Measurements from ENCODE around the gene TSKU.

TSKU gene

DNA sequence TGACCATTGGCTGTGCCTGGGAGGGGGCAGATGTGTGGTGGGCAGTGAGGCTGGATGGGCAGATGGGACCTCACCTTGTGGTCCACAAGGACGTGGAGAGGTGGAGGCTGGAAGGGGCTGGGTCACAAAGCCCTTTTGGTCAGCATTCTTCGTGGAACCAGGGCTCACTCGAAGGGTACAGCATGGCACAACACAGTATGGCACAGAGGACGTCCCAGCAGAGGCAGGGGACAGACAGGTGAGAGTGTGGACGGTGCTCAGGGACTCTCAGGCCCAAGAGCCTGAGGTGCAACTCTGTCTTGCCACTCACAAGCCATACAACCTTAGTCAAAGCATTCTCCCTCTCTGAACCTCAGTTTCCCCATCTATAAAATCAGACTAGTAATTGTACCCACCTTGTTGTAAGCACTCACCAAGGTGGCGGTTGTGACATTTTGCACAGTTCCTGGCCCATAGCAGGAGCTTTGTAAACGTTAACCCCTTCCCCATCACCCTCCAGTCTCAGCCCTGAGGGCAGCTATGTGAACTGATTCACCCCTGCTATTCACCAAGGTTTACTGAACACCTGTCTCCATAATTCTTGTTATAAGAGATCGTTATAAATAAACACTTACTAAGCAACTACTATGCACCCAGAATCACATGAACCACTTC lies 11.6 kb upstream of the TSKU start:
- TF ChIP-seq YY1 (IDR thresholded peaks at IDR 0.05; ENCODE audit: low read depth) (no peak), CREB1 (IDR thresholded peaks at IDR 0.05; ENCODE audit: low read depth) (no peak)

DNA sequence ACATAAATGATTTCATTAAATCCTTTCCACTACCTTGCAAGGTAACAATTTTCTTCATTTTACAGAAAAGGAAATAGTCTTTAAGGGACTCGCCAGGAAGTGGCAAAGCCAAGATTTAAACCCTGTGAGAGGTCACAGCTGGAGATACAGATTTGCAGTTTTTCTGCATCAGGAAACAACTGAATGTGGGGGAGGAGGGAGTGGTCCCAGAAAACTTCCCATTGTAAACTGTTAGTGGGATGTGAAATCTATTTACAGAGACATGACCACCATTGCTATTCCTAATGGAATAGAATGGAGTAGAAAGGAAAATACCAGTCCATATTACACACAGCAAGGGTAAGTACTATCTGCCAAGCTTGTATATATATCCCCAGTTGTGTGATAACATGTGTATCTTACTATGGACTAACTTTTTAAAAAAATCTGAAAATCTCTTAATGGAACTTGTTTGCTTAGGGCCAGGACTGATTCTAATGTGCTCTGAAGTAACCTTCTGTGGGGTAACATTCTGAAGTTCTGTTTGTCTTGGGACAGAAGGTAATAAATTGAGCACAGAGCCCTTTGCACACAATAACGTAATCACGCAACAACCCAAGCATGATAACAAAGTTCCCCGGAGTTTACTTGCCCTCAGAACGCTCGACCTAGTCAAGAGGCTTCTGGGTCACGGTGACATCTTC lies 10.9 kb upstream of the TSKU start:
- no peak for TF ChIP-seq ZBTB7A (IDR thresholded peaks at IDR 0.05; ENCODE audit: low read depth)
- no peak for TF ChIP-seq RAD21 (IDR thresholded peaks at IDR 0.05; ENCODE audit: low read depth)
- TF ChIP-seq CEBPB (IDR thresholded peaks at IDR 0.05), result no peak
- TF ChIP-seq TAF1 (IDR thresholded peaks at IDR 0.05; ENCODE audit: low read depth), result no peak
- no peak for TF ChIP-seq CREB1 (IDR thresholded peaks at IDR 0.05; ENCODE audit: low read depth)
- TF ChIP-seq, protein P1, sequence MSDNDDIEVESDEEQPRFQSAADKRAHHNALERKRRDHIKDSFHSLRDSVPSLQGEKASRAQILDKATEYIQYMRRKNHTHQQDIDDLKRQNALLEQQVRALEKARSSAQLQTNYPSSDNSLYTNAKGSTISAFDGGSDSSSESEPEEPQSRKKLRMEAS (IDR thresholded peaks at IDR 0.05), result no peak
- TF ChIP-seq YY1 (IDR thresholded peaks at IDR 0.05; ENCODE audit: low read depth), result no peak
- TF ChIP-seq EP300 (IDR thresholded peaks at IDR 0.05; ENCODE audit: borderline replicate concordance), result no peak
- TF ChIP-seq FOXM1 (IDR thresholded peaks at IDR 0.05; ENCODE audit: borderline replicate concordance, low read depth), result no peak
- TF ChIP-seq, protein P2, sequence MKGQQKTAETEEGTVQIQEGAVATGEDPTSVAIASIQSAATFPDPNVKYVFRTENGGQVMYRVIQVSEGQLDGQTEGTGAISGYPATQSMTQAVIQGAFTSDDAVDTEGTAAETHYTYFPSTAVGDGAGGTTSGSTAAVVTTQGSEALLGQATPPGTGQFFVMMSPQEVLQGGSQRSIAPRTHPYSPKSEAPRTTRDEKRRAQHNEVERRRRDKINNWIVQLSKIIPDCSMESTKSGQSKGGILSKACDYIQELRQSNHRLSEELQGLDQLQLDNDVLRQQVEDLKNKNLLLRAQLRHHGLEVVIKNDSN (IDR thresholded peaks at IDR 0.05), result no peak
- TF ChIP-seq TCF12 (IDR thresholded peaks at IDR 0.05; ENCODE audit: low read depth), result no peak
- no peak for TF ChIP-seq EGR1 (IDR thresholded peaks at IDR 0.05)
- TF ChIP-seq NFIC (IDR thresholded peaks at IDR 0.05), result no peak
- TF ChIP-seq, protein P3, sequence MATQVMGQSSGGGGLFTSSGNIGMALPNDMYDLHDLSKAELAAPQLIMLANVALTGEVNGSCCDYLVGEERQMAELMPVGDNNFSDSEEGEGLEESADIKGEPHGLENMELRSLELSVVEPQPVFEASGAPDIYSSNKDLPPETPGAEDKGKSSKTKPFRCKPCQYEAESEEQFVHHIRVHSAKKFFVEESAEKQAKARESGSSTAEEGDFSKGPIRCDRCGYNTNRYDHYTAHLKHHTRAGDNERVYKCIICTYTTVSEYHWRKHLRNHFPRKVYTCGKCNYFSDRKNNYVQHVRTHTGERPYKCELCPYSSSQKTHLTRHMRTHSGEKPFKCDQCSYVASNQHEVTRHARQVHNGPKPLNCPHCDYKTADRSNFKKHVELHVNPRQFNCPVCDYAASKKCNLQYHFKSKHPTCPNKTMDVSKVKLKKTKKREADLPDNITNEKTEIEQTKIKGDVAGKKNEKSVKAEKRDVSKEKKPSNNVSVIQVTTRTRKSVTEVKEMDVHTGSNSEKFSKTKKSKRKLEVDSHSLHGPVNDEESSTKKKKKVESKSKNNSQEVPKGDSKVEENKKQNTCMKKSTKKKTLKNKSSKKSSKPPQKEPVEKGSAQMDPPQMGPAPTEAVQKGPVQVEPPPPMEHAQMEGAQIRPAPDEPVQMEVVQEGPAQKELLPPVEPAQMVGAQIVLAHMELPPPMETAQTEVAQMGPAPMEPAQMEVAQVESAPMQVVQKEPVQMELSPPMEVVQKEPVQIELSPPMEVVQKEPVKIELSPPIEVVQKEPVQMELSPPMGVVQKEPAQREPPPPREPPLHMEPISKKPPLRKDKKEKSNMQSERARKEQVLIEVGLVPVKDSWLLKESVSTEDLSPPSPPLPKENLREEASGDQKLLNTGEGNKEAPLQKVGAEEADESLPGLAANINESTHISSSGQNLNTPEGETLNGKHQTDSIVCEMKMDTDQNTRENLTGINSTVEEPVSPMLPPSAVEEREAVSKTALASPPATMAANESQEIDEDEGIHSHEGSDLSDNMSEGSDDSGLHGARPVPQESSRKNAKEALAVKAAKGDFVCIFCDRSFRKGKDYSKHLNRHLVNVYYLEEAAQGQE (IDR thresholded peaks at IDR 0.05; ENCODE audit: low read depth), result no peak

DNA sequence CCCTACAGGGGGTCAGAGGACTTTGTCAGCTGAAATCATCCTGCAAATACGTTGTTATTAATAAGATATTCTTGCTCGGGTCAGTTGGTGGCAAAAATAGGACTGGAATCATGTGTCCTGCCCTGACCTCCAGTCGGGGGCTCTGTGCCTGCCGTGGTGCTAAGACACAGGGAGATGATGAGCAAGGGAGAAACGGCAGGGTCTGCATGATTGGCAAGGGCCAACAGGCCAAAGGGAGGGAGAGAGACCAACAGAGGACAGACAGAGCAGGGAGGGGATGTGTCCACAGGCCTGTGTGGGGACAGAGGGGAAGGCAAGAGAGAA lies 10.4 kb upstream of the TSKU start:
- TF ChIP-seq EP300 (IDR thresholded peaks at IDR 0.05; ENCODE audit: borderline replicate concordance), result no peak
- no peak for TF ChIP-seq TCF12 (IDR thresholded peaks at IDR 0.05; ENCODE audit: low read depth)
- no peak for TF ChIP-seq NFIC (IDR thresholded peaks at IDR 0.05)
- no peak for TF ChIP-seq CEBPB (IDR thresholded peaks at IDR 0.05)
- no peak for TF ChIP-seq TEAD4 (IDR thresholded peaks at IDR 0.05)
- no peak for TF ChIP-seq TAF1 (IDR thresholded peaks at IDR 0.05; ENCODE audit: low read depth)
- TF ChIP-seq YY1 (IDR thresholded peaks at IDR 0.05; ENCODE audit: low read depth), result no peak

DNA sequence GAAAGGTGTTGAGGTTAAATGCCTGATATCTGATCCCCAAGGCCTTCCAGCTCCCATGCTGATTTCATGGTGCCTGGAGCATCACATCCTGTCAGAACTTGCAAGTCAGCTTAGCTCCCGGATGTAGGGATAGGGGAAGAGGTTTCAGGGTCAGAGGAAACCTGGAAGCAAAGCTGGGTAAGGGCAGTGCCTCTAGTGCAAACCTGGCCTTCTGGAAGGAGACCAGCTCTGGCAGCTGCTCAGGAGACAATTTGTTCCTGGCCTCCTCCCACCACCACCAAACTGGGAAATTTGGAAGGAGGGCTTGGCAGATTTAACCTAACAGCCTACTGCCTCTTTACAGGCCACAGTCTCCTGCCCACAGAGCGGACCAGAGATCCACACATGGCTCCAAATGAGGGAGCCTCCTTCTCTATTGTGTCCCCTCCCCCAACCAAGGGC lies 9.2 kb upstream of the TSKU start:
- TF ChIP-seq EP300 (IDR thresholded peaks at IDR 0.05; ENCODE audit: borderline replicate concordance) (0 out of 2 replicates have a peak, but pooled peaks have one; percentile 31), NFIC (IDR thresholded peaks at IDR 0.05) (no peak; the same call in 1 of the 2 replicates)

DNA sequence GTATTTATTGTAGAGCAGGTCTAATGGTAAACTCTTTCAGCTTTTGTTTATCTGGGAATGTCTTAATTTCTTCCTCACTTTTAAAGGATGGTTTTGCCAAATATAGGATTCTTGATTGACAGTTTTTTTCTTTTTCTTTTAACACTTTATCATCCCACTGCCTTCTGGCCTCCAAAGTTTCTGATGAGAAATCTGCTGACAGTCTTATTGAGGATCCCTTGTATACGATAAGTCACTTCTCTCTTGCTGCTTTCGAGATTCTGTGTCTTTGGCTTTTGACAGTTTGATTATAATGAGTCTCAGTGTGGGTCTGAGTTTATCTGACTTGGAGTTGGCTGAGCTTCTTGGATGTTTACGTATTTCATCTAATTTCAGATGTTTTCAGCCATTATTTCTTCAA lies 6.7 kb upstream of the TSKU start:
- TF ChIP-seq YY1 (IDR thresholded peaks at IDR 0.05; ENCODE audit: low read depth), result no peak
- no peak for TF ChIP-seq ZBTB7A (IDR thresholded peaks at IDR 0.05; ENCODE audit: low read depth)
- TF ChIP-seq CREB1 (IDR thresholded peaks at IDR 0.05; ENCODE audit: low read depth), result no peak
- TF ChIP-seq, protein P2 (IDR thresholded peaks at IDR 0.05), result no peak
- TF ChIP-seq TEAD4 (IDR thresholded peaks at IDR 0.05), result no peak
- TF ChIP-seq, protein P3 (IDR thresholded peaks at IDR 0.05; ENCODE audit: low read depth), result no peak
- TF ChIP-seq EGR1 (IDR thresholded peaks at IDR 0.05), result no peak
- TF ChIP-seq CEBPB (IDR thresholded peaks at IDR 0.05), result no peak
- TF ChIP-seq NFIC (IDR thresholded peaks at IDR 0.05), result no peak
- no peak for TF ChIP-seq TAF1 (IDR thresholded peaks at IDR 0.05; ENCODE audit: low read depth)
- TF ChIP-seq RAD21 (IDR thresholded peaks at IDR 0.05; ENCODE audit: low read depth), result no peak
- no peak for TF ChIP-seq FOXM1 (IDR thresholded peaks at IDR 0.05; ENCODE audit: borderline replicate concordance, low read depth)
- TF ChIP-seq, protein P1 (IDR thresholded peaks at IDR 0.05), result no peak

DNA sequence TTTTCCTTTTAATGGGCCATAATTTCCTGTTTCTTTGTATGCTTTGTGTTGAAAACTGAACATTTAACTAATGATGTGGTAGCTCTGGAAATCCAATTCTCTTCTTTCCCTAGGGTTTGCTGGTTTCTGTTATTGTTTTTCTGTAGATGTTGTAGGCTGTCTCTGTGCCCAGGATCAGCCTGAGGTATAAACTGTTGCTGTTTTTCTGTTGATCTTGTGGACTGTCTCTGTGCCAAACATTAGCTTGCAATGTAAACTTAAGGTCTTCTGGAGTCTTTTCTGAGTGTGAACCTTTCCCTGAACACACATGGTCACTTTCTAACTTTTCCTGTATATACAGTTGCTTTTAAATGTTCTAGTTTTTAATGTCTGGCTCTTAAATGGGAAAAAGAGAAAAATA lies 5.9 kb upstream of the TSKU start:
- TF ChIP-seq TCF12 (IDR thresholded peaks at IDR 0.05; ENCODE audit: low read depth), result no peak
- TF ChIP-seq, protein P3 (IDR thresholded peaks at IDR 0.05; ENCODE audit: low read depth), result no peak
- no peak for TF ChIP-seq RAD21 (IDR thresholded peaks at IDR 0.05; ENCODE audit: low read depth)
- TF ChIP-seq, protein P1 (IDR thresholded peaks at IDR 0.05), result no peak
- TF ChIP-seq, protein P2 (IDR thresholded peaks at IDR 0.05), result no peak
- no peak for TF ChIP-seq FOXM1 (IDR thresholded peaks at IDR 0.05; ENCODE audit: borderline replicate concordance, low read depth)
- no peak for TF ChIP-seq CEBPB (IDR thresholded peaks at IDR 0.05)
- TF ChIP-seq TAF1 (IDR thresholded peaks at IDR 0.05; ENCODE audit: low read depth), result no peak
